Measurements from ENCODE around the gene PERM1.

The PERM1 gene

DNA sequence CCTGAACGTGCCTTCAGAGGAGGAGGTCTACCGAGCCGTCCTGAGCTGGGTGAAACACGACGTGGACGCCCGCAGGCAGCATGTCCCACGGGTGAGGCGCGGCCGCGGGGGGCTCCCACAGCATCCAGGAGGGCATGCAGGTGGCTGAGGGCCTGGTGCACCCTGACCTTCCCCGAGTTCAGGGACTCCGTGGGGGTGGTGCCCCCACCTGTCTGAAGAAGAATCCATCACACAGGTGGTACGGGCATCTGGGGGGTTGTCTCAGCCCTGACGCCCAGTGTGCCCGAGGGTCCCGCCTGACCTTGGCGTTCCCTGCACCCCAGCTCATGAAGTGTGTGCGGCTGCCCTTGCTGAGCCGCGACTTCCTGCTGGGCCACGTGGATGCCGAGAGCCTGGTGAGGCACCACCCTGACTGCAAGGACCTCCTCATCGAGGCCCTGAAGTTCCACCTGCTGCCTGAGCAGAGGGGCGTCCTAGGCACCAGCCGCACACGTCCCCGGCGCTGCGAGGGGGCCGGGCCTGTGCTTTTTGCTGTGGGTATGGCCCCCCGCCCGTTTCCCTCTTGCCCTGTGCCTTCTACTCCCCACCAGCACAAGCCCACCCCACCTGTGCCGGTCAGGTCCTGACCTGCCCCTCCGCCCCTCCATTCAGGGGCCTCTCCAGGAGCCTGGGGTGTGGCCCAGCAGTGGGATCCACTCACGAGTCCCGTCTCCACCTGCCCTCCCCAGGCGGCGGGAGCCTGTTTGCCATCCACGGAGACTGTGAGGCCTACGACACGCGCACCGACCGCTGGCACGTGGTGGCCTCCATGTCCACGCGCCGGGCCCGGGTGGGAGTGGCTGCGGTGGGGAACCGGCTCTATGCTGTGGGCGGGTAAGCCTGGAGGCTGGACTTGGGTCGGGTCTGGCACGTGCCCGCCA lies 19.3 kb downstream of the PERM1 start:
- Histone ChIP-seq H3K27me3 (ENCODE audit: control insufficient read depth, low read length) (0 out of 2 replicates have a peak, but pooled peaks cover 4% of the 10 kb centered on the region), H3F3A (ENCODE audit: control insufficient read depth, insufficient read depth) (no peaks in the 10 kb centered on the region), H3K4me3 (ENCODE audit: low read length) (no peak overlapping the region), H4K20me1 (ENCODE audit: control insufficient read depth, insufficient read depth, low read depth, low read length) (no peaks in the 10 kb centered on the region), H3K4me2 (ENCODE audit: low read length) (no peak overlapping the region), H3K36me3 (ENCODE audit: control insufficient read depth, low read length) (peaks cover 6% of the 10 kb centered on the region), H3K27ac (ENCODE audit: low read depth, low read length) (no peak overlapping the region), H3K79me2 (ENCODE audit: control insufficient read depth, low read length) (peaks cover 15% of the 10 kb centered on the region), H3K9me2 (replicated peaks; ENCODE audit: control insufficient read depth, low read length) (no peaks in the 10 kb centered on the region), H3K9me3 (ENCODE audit: control insufficient read depth, insufficient read depth, low read length) (no peaks in the 10 kb centered on the region), H3K4me1 (ENCODE audit: control insufficient read depth, low read length) (peaks cover 28% of the 10 kb centered on the region)
- TF ChIP-seq EZH2phosphoT487 (IDR thresholded peaks at IDR 0.05; ENCODE audit: borderline replicate concordance, low read length): no peak
- TF ChIP-seq, protein P1, sequence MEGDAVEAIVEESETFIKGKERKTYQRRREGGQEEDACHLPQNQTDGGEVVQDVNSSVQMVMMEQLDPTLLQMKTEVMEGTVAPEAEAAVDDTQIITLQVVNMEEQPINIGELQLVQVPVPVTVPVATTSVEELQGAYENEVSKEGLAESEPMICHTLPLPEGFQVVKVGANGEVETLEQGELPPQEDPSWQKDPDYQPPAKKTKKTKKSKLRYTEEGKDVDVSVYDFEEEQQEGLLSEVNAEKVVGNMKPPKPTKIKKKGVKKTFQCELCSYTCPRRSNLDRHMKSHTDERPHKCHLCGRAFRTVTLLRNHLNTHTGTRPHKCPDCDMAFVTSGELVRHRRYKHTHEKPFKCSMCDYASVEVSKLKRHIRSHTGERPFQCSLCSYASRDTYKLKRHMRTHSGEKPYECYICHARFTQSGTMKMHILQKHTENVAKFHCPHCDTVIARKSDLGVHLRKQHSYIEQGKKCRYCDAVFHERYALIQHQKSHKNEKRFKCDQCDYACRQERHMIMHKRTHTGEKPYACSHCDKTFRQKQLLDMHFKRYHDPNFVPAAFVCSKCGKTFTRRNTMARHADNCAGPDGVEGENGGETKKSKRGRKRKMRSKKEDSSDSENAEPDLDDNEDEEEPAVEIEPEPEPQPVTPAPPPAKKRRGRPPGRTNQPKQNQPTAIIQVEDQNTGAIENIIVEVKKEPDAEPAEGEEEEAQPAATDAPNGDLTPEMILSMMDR (IDR thresholded peaks at IDR 0.05; ENCODE audit: low read depth, low read length, poor library complexity, severe bottlenecking): no peak

DNA sequence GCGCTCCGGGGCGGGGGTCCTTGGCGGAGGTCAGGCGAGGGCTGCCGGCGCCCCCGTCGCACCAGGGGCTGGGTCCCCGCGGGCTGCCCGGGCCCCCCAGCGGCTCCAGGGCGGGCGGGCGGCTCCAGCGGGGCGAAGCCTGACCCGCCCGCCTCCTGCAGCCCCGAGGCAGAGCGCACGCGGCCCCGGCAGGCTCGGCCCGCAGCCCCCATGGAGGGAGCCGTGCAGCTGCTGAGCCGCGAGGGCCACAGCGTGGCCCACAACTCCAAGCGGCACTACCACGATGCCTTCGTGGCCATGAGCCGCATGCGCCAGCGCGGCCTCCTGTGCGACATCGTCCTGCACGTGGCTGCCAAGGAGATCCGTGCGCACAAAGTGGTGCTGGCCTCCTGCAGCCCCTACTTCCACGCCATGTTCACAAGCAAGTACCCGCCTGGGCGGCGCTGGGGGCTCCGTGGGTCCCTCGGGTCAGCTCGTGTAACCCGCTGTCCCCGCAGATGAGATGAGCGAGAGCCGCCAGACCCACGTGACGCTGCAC lies 20.7 kb downstream of the PERM1 start:
- Histone ChIP-seq H3K4me3 (ENCODE audit: low read length) (peak overlapping the region; percentile 90), H3K27ac (ENCODE audit: low read depth, low read length) (no peak overlapping the region)

DNA sequence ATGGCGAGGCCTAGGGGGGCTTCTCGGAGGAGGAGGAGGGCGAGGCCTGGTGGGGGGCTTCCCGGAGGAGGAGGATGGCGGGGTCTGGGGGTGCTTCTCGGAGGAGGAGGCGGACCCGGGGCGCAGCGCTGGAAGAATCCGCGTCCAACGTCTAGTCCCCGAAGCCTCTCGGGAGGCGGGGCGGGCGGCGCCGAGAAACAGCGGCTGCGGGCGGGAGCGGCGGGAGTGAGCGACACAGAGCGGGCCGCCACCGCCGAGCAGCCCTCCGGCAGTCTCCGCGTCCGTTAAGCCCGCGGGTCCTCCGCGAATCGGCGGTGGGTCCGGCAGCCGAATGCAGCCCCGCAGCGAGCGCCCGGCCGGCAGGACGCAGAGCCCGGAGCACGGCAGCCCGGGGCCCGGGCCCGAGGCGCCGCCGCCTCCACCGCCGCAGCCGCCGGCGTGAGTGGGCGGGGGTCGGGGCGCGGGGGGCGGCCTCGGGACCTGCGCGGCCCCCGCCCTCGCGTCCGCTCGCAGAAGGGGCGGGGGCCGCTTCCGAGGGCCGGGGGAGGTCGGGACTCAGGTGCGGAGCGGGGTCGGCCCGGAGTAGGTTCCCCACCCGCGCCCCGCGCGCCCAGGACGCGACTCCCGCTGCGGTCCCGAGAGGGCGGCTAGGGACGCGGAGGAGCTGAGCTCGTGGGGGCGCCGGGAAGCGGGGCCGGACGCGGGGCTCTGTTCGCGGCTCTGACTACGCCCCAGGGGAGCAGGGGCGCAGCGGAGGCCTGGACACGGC lies 21.3 kb downstream of the PERM1 start, which contains the start of gene KLHL17:
Gene KLHL17, plus strand, starts transcription at position 222 of the 769 bp plus-strand sequence. Its CDS starts 110 bp downstream, at position 332.
- peak within 1 kb of the TSS; percentile 90 for H3K4me3 ChIP-seq (ENCODE audit: low read length)

More for the DNA sequence above, 20.7 kb downstream of the PERM1 start:
- Histone ChIP-seq H3F3A (ENCODE audit: control insufficient read depth, insufficient read depth) (no peaks in the 10 kb centered on the region), H3K27me3 (ENCODE audit: control insufficient read depth, low read length) (no peaks in the 10 kb centered on the region), H3K79me2 (ENCODE audit: control insufficient read depth, low read length) (peaks cover 27% of the 10 kb centered on the region), H3K9me3 (ENCODE audit: control insufficient read depth, insufficient read depth, low read length) (no peaks in the 10 kb centered on the region), H3K36me3 (ENCODE audit: control insufficient read depth, low read length) (peaks cover 18% of the 10 kb centered on the region), H3K9me2 (replicated peaks; ENCODE audit: control insufficient read depth, low read length) (no peaks in the 10 kb centered on the region), H3K4me1 (ENCODE audit: control insufficient read depth, low read length) (peaks cover 23% of the 10 kb centered on the region), H3K4me2 (ENCODE audit: low read length) (peak overlapping the region; percentile 77), H4K20me1 (ENCODE audit: control insufficient read depth, insufficient read depth, low read depth, low read length) (no peaks in the 10 kb centered on the region)
- TF ChIP-seq, protein P1 (IDR thresholded peaks at IDR 0.05; ENCODE audit: low read depth, low read length, poor library complexity, severe bottlenecking): no peak
- TF ChIP-seq EZH2phosphoT487 (IDR thresholded peaks at IDR 0.05; ENCODE audit: borderline replicate concordance, low read length): no peak

More for the DNA sequence above, 21.3 kb downstream of the PERM1 start, which contains the start of gene KLHL17:
- Histone ChIP-seq H3K27me3 (ENCODE audit: control insufficient read depth, low read length) (no peaks in the 10 kb centered on the region), H3K9me2 (replicated peaks; ENCODE audit: control insufficient read depth, low read length) (no peaks in the 10 kb centered on the region), H4K20me1 (ENCODE audit: control insufficient read depth, insufficient read depth, low read depth, low read length) (no peaks in the 10 kb centered on the region), H3K27ac (ENCODE audit: low read depth, low read length) (no peak within 1 kb of the TSS), H3K4me2 (ENCODE audit: low read length) (peak within 1 kb of the TSS; percentile 77), H3F3A (ENCODE audit: control insufficient read depth, insufficient read depth) (no peaks in the 10 kb centered on the region), H3K36me3 (ENCODE audit: control insufficient read depth, low read length) (peaks cover 25% of the 10 kb centered on the region), H3K9me3 (ENCODE audit: control insufficient read depth, insufficient read depth, low read length) (no peaks in the 10 kb centered on the region), H3K4me1 (ENCODE audit: control insufficient read depth, low read length) (peaks cover 22% of the 10 kb centered on the region; the same call in 1 of the 2 replicates), H3K79me2 (ENCODE audit: control insufficient read depth, low read length) (peaks cover 27% of the 10 kb centered on the region)
- no peak for TF ChIP-seq EZH2phosphoT487 (IDR thresholded peaks at IDR 0.05; ENCODE audit: borderline replicate concordance, low read length)
- TF ChIP-seq, protein P1 (IDR thresholded peaks at IDR 0.05; ENCODE audit: low read depth, low read length, poor library complexity, severe bottlenecking): no peak

All from DOHH2 (cell line).